HEK293 (cell line): ENCODE measurements around the gene MRPL54.

Experiments
- CTCF ChIA-PET: fragments of 350-600 bp; formaldehyde crosslinking; extraction: SDS; loops from one replicate; lab custom pipeline; 2021; ENCODE audit warnings: antibody characterized with exemption; lab: Yijun Ruan, JAX
- POLR2A ChIA-PET: fragments of 300-600 bp; formaldehyde crosslinking; extraction: SDS; loops from one replicate; lab custom pipeline; 2020; ENCODE audit warnings: antibody characterized with exemption, inconsistent platforms; lab: Yijun Ruan, JAX
- H3K27ac ChIP-seq: fragments of 200-500 bp; sonication (Bioruptor generic); 2 replicates; pipeline ENCODE4 v1.5.1; 2014; ENCODE audit warnings: low read depth, low read length, control low read depth, inconsistent platforms; ENCODE audit errors: extremely low read depth
- H3K36me3 ChIP-seq, 2 experiments: fragments of 200-500 bp in 1 of 2; sonication (Bioruptor generic) in 1 of 2; 1 replicate in 1 of 2; 2 replicates in 1 of 2; pipeline ENCODE4 v1.5.1; 2014 to 2017; ENCODE audit warnings: inconsistent platforms in 2 of 2, low read length in 2 of 2; ENCODE audit not compliant: control insufficient read depth in 2 of 2, insufficient read depth in 1 of 2
- H3K4me1 ChIP-seq: fragments of 200-500 bp; sonication (Bioruptor generic); 2 replicates; pipeline ENCODE4 v1.5.1; 2014; ENCODE audit warnings: mild to moderate bottlenecking, low read length, inconsistent platforms; ENCODE audit not compliant: control insufficient read depth, insufficient read depth
- H3K4me3 ChIP-seq: 2 replicates; pipeline ENCODE4 v1.5.1; 2011; ENCODE audit warnings: low read depth, mild to moderate bottlenecking, control low read depth, low read length, moderate library complexity
- H3K9me3 ChIP-seq: fragments of 200-500 bp; sonication (Bioruptor generic); 2 replicates; pipeline ENCODE4 v1.5.1; 2014; ENCODE audit warnings: low read depth, low read length, inconsistent platforms; ENCODE audit not compliant: control insufficient read depth, insufficient read depth
- BCL6B ChIP-seq: fragments of 450-650 bp; formaldehyde crosslinking; IDR thresholded peaks from 2 replicates; pipeline ENCODE4 v1.5.1; 2017; ENCODE audit warnings: missing biosample characterization, missing genetic modification characterization
- GLIS1 ChIP-seq: fragments of 450-650 bp; formaldehyde crosslinking; IDR thresholded peaks from 2 replicates; pipeline ENCODE4 v1.5.1; 2016; ENCODE audit warnings: missing biosample characterization, missing genetic modification characterization
- HOXA7 ChIP-seq: sonication (generic); formaldehyde crosslinking; IDR thresholded peaks from 2 replicates; pipeline ENCODE4 v1.8.1; 2022; ENCODE audit warnings: missing genetic modification reagents, borderline replicate concordance
- HOXD13 ChIP-seq: sonication (generic); formaldehyde crosslinking; IDR thresholded peaks from 2 replicates; pipeline ENCODE4 v1.8.0; 2022; ENCODE audit warnings: missing genetic modification reagents, borderline replicate concordance
- INSM2 ChIP-seq: fragments of 450-650 bp; formaldehyde crosslinking; IDR thresholded peaks from 2 replicates; pipeline ENCODE4 v1.5.1; 2016; ENCODE audit warnings: missing biosample characterization, missing genetic modification characterization
- KLF1 ChIP-seq: fragments of 450-650 bp; formaldehyde crosslinking; IDR thresholded peaks from 2 replicates; pipeline ENCODE4 v1.5.1; 2016; ENCODE audit warnings: missing biosample characterization, missing genetic modification characterization
- KLF8 ChIP-seq: fragments of 450-650 bp; formaldehyde crosslinking; IDR thresholded peaks from 2 replicates; pipeline ENCODE4 v1.5.1; 2016; ENCODE audit warnings: missing biosample characterization, missing genetic modification characterization
- MYNN ChIP-seq: fragments of 450-650 bp; formaldehyde crosslinking; IDR thresholded peaks from 2 replicates; pipeline ENCODE4 v1.5.1; 2016; ENCODE audit warnings: missing biosample characterization, missing genetic modification characterization, borderline replicate concordance
- TCF7L2 ChIP-seq: IDR thresholded peaks from 2 replicates; pipeline ENCODE4 v1.6.1; 2011; ENCODE audit warnings: low read depth, mild to moderate bottlenecking, inconsistent platforms, low read length, moderate library complexity, borderline replicate concordance
- ZBTB7A ChIP-seq: fragments of 450-650 bp; formaldehyde crosslinking; IDR thresholded peaks from 2 replicates; pipeline ENCODE4 v1.5.1; 2016; ENCODE audit warnings: low read depth, missing biosample characterization, missing genetic modification characterization
- ZFHX2 ChIP-seq: fragments of 450-650 bp; formaldehyde crosslinking; conservative IDR thresholded peaks from 2 replicates; pipeline ENCODE4 v1.5.1; 2016; ENCODE audit warnings: missing biosample characterization, missing genetic modification characterization
- ZFP69B ChIP-seq: fragments of 450-650 bp; formaldehyde crosslinking; IDR thresholded peaks from 2 replicates; pipeline ENCODE4 v1.5.1; 2016; ENCODE audit warnings: missing biosample characterization, missing genetic modification characterization
- ZIC2 ChIP-seq: fragments of 450-650 bp; formaldehyde crosslinking; IDR thresholded peaks from 2 replicates; pipeline ENCODE4 v1.5.1; 2016; ENCODE audit warnings: missing biosample characterization, missing genetic modification characterization
- ZNF148 ChIP-seq: fragments of 450-650 bp; formaldehyde crosslinking; IDR thresholded peaks from 2 replicates; pipeline ENCODE4 v1.5.0; 2017; ENCODE audit warnings: missing biosample characterization, missing genetic modification characterization, borderline replicate concordance
- ZNF169 ChIP-seq: fragments of 450-650 bp; formaldehyde crosslinking; IDR thresholded peaks from 2 replicates; pipeline ENCODE4 v1.5.1; 2016; ENCODE audit warnings: missing biosample characterization, missing genetic modification characterization
- ZNF174 ChIP-seq: fragments of 450-650 bp; formaldehyde crosslinking; IDR thresholded peaks from 2 replicates; pipeline ENCODE4 v1.5.0; 2017; ENCODE audit warnings: missing biosample characterization, mild to moderate bottlenecking, missing genetic modification characterization
- ZNF223 ChIP-seq: fragments of 450-650 bp; formaldehyde crosslinking; IDR thresholded peaks from 2 replicates; pipeline ENCODE4 v1.5.1; 2016; ENCODE audit warnings: missing biosample characterization, missing genetic modification characterization
- ZNF23 ChIP-seq: fragments of 450-650 bp; formaldehyde crosslinking; IDR thresholded peaks from 2 replicates; pipeline ENCODE4 v1.5.1; 2016; ENCODE audit warnings: missing biosample characterization, missing genetic modification characterization, borderline replicate concordance
- ZNF24 ChIP-seq: fragments of 450-650 bp; formaldehyde crosslinking; IDR thresholded peaks from 2 replicates; pipeline ENCODE4 v1.5.1; 2016; ENCODE audit warnings: missing biosample characterization, missing genetic modification characterization
- ZNF266 ChIP-seq: fragments of 450-650 bp; formaldehyde crosslinking; IDR thresholded peaks from 2 replicates; pipeline ENCODE4 v1.5.1; 2016; ENCODE audit warnings: missing biosample characterization, missing genetic modification characterization, low read depth
- ZNF274 ChIP-seq, 2 experiments: fragments of 200-500 bp in 1 of 2; fragments of 450-650 bp in 1 of 2; sonication (Bioruptor generic) in 1 of 2; formaldehyde crosslinking in 1 of 2; IDR thresholded peaks; 2 replicates each; pipeline versions ENCODE4 v1.5.1 to v1.6.1; 2014 to 2016; ENCODE audit warnings: borderline replicate concordance in 1 of 2, inconsistent platforms in 1 of 2, low read length in 1 of 2, missing biosample characterization in 1 of 2, missing genetic modification characterization in 1 of 2
- ZNF292 ChIP-seq: fragments of 450-650 bp; formaldehyde crosslinking; IDR thresholded peaks from 2 replicates; pipeline ENCODE4 v1.5.1; 2016; ENCODE audit warnings: low read depth, missing biosample characterization, missing genetic modification characterization, borderline replicate concordance
- ZNF37A ChIP-seq: fragments of 450-650 bp; IDR thresholded peaks from 2 replicates; pipeline ENCODE4 v1.5.1; 2018; ENCODE audit warnings: missing biosample characterization, missing genetic modification characterization
- ZNF394 ChIP-seq: fragments of 450-650 bp; formaldehyde crosslinking; IDR thresholded peaks from 2 replicates; pipeline ENCODE4 v1.5.1; 2016; ENCODE audit warnings: missing biosample characterization, missing genetic modification characterization, mild to moderate bottlenecking, moderate library complexity, borderline replicate concordance
- ZNF521 ChIP-seq: fragments of 450-650 bp; formaldehyde crosslinking; IDR thresholded peaks from 2 replicates; pipeline ENCODE4 v1.5.1; 2017; ENCODE audit warnings: missing biosample characterization, mild to moderate bottlenecking, missing genetic modification characterization
- ZNF623 ChIP-seq: fragments of 450-650 bp; formaldehyde crosslinking; IDR thresholded peaks from 2 replicates; pipeline ENCODE4 v1.5.1; 2016; ENCODE audit warnings: missing biosample characterization, missing genetic modification characterization
- ZNF624 ChIP-seq: fragments of 450-650 bp; formaldehyde crosslinking; IDR thresholded peaks from 2 replicates; pipeline ENCODE4 v1.5.1; 2017; ENCODE audit warnings: missing biosample characterization, missing genetic modification characterization
- ZNF747 ChIP-seq: fragments of 450-650 bp; formaldehyde crosslinking; IDR thresholded peaks from 2 replicates; pipeline ENCODE4 v1.5.1; 2016; ENCODE audit warnings: missing biosample characterization, missing genetic modification characterization
- ZNF776 ChIP-seq: fragments of 450-650 bp; formaldehyde crosslinking; IDR thresholded peaks from 2 replicates; pipeline ENCODE4 v1.5.0; 2017; ENCODE audit warnings: missing biosample characterization, missing genetic modification characterization, borderline replicate concordance
- ZNF791 ChIP-seq: fragments of 450-650 bp; formaldehyde crosslinking; IDR thresholded peaks from 2 replicates; pipeline ENCODE4 v1.5.1; 2016; ENCODE audit warnings: missing biosample characterization, missing genetic modification characterization
- ZSCAN4 ChIP-seq: fragments of 450-650 bp; formaldehyde crosslinking; IDR thresholded peaks from 2 replicates; pipeline ENCODE4 v1.5.1; 2017; ENCODE audit warnings: missing biosample characterization, missing genetic modification characterization

MRPL54 gene

GRCh38 chr19:3776479-3777040, 14.1 kb downstream of the MRPL54 start:
- H3K4me1 ChIP-seq: no peaks in the 10 kb centered on the region
- ChIA-PET CTCF (no interaction called here), POLR2A (no interaction called here)
- no peaks in the 10 kb centered on the region for H3K9me3 ChIP-seq
- H3K36me3 ChIP-seq: no peaks in the 10 kb centered on the region
- H3K4me3 ChIP-seq: no peak overlapping the region
- no peak overlapping the region for H3K27ac ChIP-seq
- no peak for TF ChIP-seq ZNF274 (IDR thresholded peaks at IDR 0.05; ENCODE audit: low read length)
- 0 out of 2 replicates have a peak, but pooled peaks have one; percentile 23 for TF ChIP-seq ZNF274 (tag by site-specific recombination; IDR thresholded peaks at IDR 0.05; ENCODE audit: borderline replicate concordance)
- TF ChIP-seq ZNF776 (tag by site-specific recombination): peak; percentile 84; the same call in 1 of the 2 replicates
- peak; percentile 99 for TF ChIP-seq ZFHX2 (tag by site-specific recombination)
- TF ChIP-seq ZNF292 (tag by site-specific recombination): no peak
- TF ChIP-seq ZNF223: no peak
- TF ChIP-seq KLF8 (tag by site-specific recombination): 0 out of 2 replicates have a peak, but pooled peaks have one; percentile 10
- TF ChIP-seq GLIS1 (tag by site-specific recombination): no peak
- TF ChIP-seq ZBTB7A (tag by site-specific recombination): peak; percentile 70
- no peak for TF ChIP-seq ZNF623 (tag by site-specific recombination)
- TF ChIP-seq TCF7L2: no peak
- TF ChIP-seq ZIC2 (tag by site-specific recombination): no peak
- TF ChIP-seq ZSCAN4: no peak
- TF ChIP-seq ZNF169 (tag by site-specific recombination): 0 out of 2 replicates have a peak, but pooled peaks have one; percentile 19
- no peak for TF ChIP-seq INSM2 (tag by site-specific recombination)
- TF ChIP-seq ZNF23: no peak
- no peak for TF ChIP-seq HOXD13 (CRISPR knock-in tag)
- no peak for TF ChIP-seq ZNF791 (tag by site-specific recombination)
- TF ChIP-seq ZNF266 (tag by site-specific recombination): no peak
- 0 out of 2 replicates have a peak, but pooled peaks have one; percentile 74 for TF ChIP-seq ZNF148 (tag by site-specific recombination)
- TF ChIP-seq ZNF24 (tag by site-specific recombination): no peak
- TF ChIP-seq HOXA7: no peak
- no peak for TF ChIP-seq ZNF747 (tag by site-specific recombination)
- no peak for TF ChIP-seq ZNF521 (tag by site-specific recombination)
- TF ChIP-seq ZNF174 (tag by site-specific recombination): no peak
- TF ChIP-seq ZNF37A: no peak
- TF ChIP-seq MYNN: no peak
- no peak for TF ChIP-seq ZNF394 (tag by site-specific recombination)
- TF ChIP-seq ZNF624 (tag by site-specific recombination): no peak
- TF ChIP-seq KLF1: peak; percentile 27; the same call in 1 of the 2 replicates
- no peak for TF ChIP-seq ZFP69B (tag by site-specific recombination)
- peak; percentile 12; the same call in 1 of the 2 replicates for TF ChIP-seq BCL6B
